Measurements from ENCODE around the gene MOB3B. TPM values are rescaled to one million over a fixed set of nuclear protein-coding genes. Genes with fewer than 3 reads are reported as not detected.

MOB3B gene
- total and polyA plus RNA-seq, 10 of the 15 experiments (the other 5 are each of a cell fraction or from before 2014, with no cell fraction given), result 0.44 to 2.7 (median 0.91) TPM

DNA sequence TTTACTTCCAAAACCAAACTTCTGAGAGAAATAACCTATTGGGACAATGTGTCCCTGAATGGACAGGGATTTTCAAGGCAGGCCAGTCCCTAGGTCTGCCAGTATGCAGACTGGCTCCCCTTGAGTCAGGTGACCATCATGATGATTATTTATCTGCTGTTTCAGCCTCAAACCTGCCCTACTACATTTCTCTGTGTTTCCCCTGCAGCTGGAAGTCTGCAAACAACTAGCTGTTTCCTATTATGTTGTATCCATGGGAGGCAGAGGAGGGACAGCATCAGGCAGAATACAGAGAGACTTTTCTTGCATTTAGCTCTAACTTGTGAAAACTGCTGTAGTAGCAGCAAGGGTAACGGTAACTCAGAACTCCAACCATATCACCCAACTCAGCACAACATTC lies 41.7 kb downstream of the MOB3B start:
- Histone ChIP-seq H3K4me2 (ENCODE audit: control insufficient read depth, insufficient read depth) (no peak overlapping the region; the same call in 1 of the 2 replicates), H3K9ac (ENCODE audit: control insufficient read depth, insufficient read depth, low read length) (no peak overlapping the region), H3K27ac (ENCODE audit: control insufficient read depth, insufficient read depth) (no peak overlapping the region), H4K20me1 (ENCODE audit: control insufficient read depth, insufficient read depth) (no peaks in the 10 kb centered on the region), H3K9me3 (replicated peaks; ENCODE audit: control insufficient read depth, insufficient read depth, low read length) (no peaks in the 10 kb centered on the region; the same call in 2 of the 3 replicates), H3K36me3 (ENCODE audit: control insufficient read depth in 2 of 2, insufficient read depth in 2 of 2, low read length in 1 of 2) (no peaks in the 10 kb centered on the region), H3K4me3 (no peak overlapping the region), H3K4me1 (ENCODE audit: control insufficient read depth, insufficient read depth, low read length) (peaks cover 41% of the 10 kb centered on the region), H3K27me3 (replicated peaks in 1 of 2; ENCODE audit: control insufficient read depth in 2 of 2, insufficient read depth in 2 of 2, low read length in 1 of 2) (no peaks in the 10 kb centered on the region), H2AFZ (ENCODE audit: control insufficient read depth, low read depth, low read length) (no peak overlapping the region), H3K79me2 (ENCODE audit: control insufficient read depth, insufficient read depth, low read length) (no peaks in the 10 kb centered on the region)
- CTCF ChIA-PET, result interaction anchor here (0.6 to 1.1 kb wide), 4 partner anchors 13 to 208 kb away, joined by 3 read pairs; no protein-coding TSS in a partner anchor
- in situ Hi-C loops (cut with MboI), result no loop called here
- RAD21 ChIA-PET (ENCODE audit: unreplicated experiment), result interaction anchor here (0.8 to 1.6 kb wide), 2 partner anchors 37 to 134 kb away, joined by 3 read pairs; no protein-coding TSS in a partner anchor
- POLR2A ChIA-PET, result interaction anchor here (0.6 kb wide), 1 partner anchor 107 kb away, joined by 5 read pairs; no protein-coding TSS in a partner anchor
- WGBS (ENCODE audit: insufficient coverage, insufficient replicate concordance, low lambda C conversion rate, missing lambda C conversion rate), result 100% methylated on average over 1 of the region's 1 CpG
- SMC1A ChIA-PET (ENCODE audit: uncharacterized antibody, unreplicated experiment), result interaction anchor here (0.7 to 5.7 kb wide), 8 partner anchors 20 to 155 kb away, joined by 3 to 22 read pairs (median 4); partner anchors contain the start of gene MOB3B
- intact Hi-C loops (cut with micrococcal nuclease; ENCODE audit: unreplicated experiment), result loop anchor here (2.0 kb wide), 1 partner anchor 109 kb away; no protein-coding TSS in a partner anchor
- DNase-seq (ENCODE audit: low read depth, low spot score) (no peak), FAIRE-seq (no peak), ATAC-seq (no peak)
- TF ChIP-seq NFYB (IDR thresholded peaks at IDR 0.05; ENCODE audit: insufficient read depth, low read depth, low read length), result no peak
- no peak for TF ChIP-seq MYC (IDR thresholded peaks at IDR 0.05; ENCODE audit: insufficient read depth, insufficient read length, insufficient replicate concordance, low read length, severe bottlenecking)
- no peak for TF ChIP-seq SUPT20H (IDR thresholded peaks at IDR 0.05; ENCODE audit: borderline replicate concordance, control insufficient read depth, low read depth, low read length)
- TF ChIP-seq, protein P1, sequence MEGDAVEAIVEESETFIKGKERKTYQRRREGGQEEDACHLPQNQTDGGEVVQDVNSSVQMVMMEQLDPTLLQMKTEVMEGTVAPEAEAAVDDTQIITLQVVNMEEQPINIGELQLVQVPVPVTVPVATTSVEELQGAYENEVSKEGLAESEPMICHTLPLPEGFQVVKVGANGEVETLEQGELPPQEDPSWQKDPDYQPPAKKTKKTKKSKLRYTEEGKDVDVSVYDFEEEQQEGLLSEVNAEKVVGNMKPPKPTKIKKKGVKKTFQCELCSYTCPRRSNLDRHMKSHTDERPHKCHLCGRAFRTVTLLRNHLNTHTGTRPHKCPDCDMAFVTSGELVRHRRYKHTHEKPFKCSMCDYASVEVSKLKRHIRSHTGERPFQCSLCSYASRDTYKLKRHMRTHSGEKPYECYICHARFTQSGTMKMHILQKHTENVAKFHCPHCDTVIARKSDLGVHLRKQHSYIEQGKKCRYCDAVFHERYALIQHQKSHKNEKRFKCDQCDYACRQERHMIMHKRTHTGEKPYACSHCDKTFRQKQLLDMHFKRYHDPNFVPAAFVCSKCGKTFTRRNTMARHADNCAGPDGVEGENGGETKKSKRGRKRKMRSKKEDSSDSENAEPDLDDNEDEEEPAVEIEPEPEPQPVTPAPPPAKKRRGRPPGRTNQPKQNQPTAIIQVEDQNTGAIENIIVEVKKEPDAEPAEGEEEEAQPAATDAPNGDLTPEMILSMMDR (IDR thresholded peaks at IDR 0.05 in 2 of 3, conservative IDR thresholded peaks at IDR 0.05 in 1 of 3; ENCODE audit: control insufficient read depth in 2 of 3, extremely low read depth in 1 of 3, insufficient read depth in 1 of 3, low read depth in 3 of 3, low read length in 3 of 3), result 0 out of 6 replicates have a peak, but pooled peaks of 1 of the 3 experiments have one; percentile 6
- no TSS peak for BruUV-seq (replicated peaks)

Measured in GM12878 (cell line).